Osteocyte (in vitro differentiated cells): ENCODE results near the gene LCNL1. TPM values are rescaled to one million over a fixed set of nuclear protein-coding genes. Genes with fewer than 3 reads are reported as not detected.
A peak's percentile ranks its signal among the peaks of the same experiment; 100 is the strongest.

Experiments
- DNase-seq: peaks from one replicate; pipeline ENCODE4 v3.0.0; 2021; ENCODE audit warnings: mixed read lengths; ENCODE audit not compliant: unreplicated experiment; ENCODE audit errors: extremely low spot score
- H3K27ac Mint-ChIP-seq: one replicate; pipeline ENCODE4 v1.8.0; 2021; ENCODE audit warnings: mild to moderate bottlenecking, mixed read lengths; ENCODE audit not compliant: unreplicated experiment
- H3K27me3 Mint-ChIP-seq: one replicate; pipeline ENCODE4 v1.8.0; 2021; ENCODE audit warnings: mixed read lengths; ENCODE audit not compliant: unreplicated experiment
- H3K36me3 Mint-ChIP-seq: one replicate; pipeline ENCODE4 v1.8.0; 2021; ENCODE audit warnings: mixed read lengths; ENCODE audit not compliant: unreplicated experiment
- H3K4me1 Mint-ChIP-seq: one replicate; pipeline ENCODE4 v1.8.0; 2021; ENCODE audit warnings: mixed read lengths; ENCODE audit not compliant: unreplicated experiment
- H3K4me3 Mint-ChIP-seq: one replicate; pipeline ENCODE4 v1.8.0; 2021; ENCODE audit warnings: mild to moderate bottlenecking, moderate library complexity, mixed read lengths; ENCODE audit not compliant: unreplicated experiment
- H3K9me3 Mint-ChIP-seq: one replicate; pipeline ENCODE4 v1.8.0; 2021; ENCODE audit warnings: mixed read lengths; ENCODE audit not compliant: unreplicated experiment
- CTCF ChIP-seq: fragments of 200-600 bp; sonication (generic); IDR thresholded peaks from 2 replicates; pipeline ENCODE4 v1.5.0; 2021; ENCODE audit warnings: antibody characterized with exemption, mild to moderate bottlenecking, moderate library complexity
- total RNA-seq: library from RNA; stranded (reverse); gene quantifications from 2 replicates; pipeline ENCODE4 v1.2.1, GENCODE V29; 2021

Gene LCNL1
- total RNA-seq, 1 donor from 2014 or later = 3.4 TPM

- H3K27me3 Mint-ChIP-seq = no peaks in the 10 kb centered on the region
- DNase-seq = no peak
- no peak overlapping the region for H3K4me3 Mint-ChIP-seq
- H3K27ac Mint-ChIP-seq = no peak overlapping the region
- no peaks in the 10 kb centered on the region for H3K36me3 Mint-ChIP-seq
- H3K4me1 Mint-ChIP-seq = peaks cover 4% of the 10 kb centered on the region
- TF ChIP-seq CTCF = no peak
- no peaks in the 10 kb centered on the region for H3K9me3 Mint-ChIP-seq
These were observed 7.1 kb upstream of the LCNL1 start for GRCh38 chr9:136975644-136976043.

GRCh38 chr9:136977223-136977622, 5.6 kb upstream of the LCNL1 start, which contains the start of gene PTGDS:
TSS of gene PTGDS (plus strand) at chr9:136977504. CDS start at chr9:136977579, 75 bp downstream.
- no peak for DNase-seq
- H3K9me3 Mint-ChIP-seq = no peaks in the 10 kb centered on the region
- H3K4me3 Mint-ChIP-seq = peak within 1 kb of the TSS; percentile 58
- H3K27ac Mint-ChIP-seq = no peak within 1 kb of the TSS
- H3K36me3 Mint-ChIP-seq = no peaks in the 10 kb centered on the region
- peaks cover 4% of the 10 kb centered on the region for H3K4me1 Mint-ChIP-seq
- no peaks in the 10 kb centered on the region for H3K27me3 Mint-ChIP-seq
- TF ChIP-seq CTCF = no peak

- TF ChIP-seq CTCF = no peak
- H3K4me1 Mint-ChIP-seq = peaks cover 4% of the 10 kb centered on the region
- H3K36me3 Mint-ChIP-seq = no peaks in the 10 kb centered on the region
- DNase-seq = no peak
- no peak overlapping the region for H3K27ac Mint-ChIP-seq
- H3K4me3 Mint-ChIP-seq = peak overlapping the region; percentile 58
- no peaks in the 10 kb centered on the region for H3K27me3 Mint-ChIP-seq
- H3K9me3 Mint-ChIP-seq = no peaks in the 10 kb centered on the region
These were observed 5.1 kb upstream of the LCNL1 start for GRCh38 chr9:136977649-136978072.

GRCh38 chr9:136978073-136978864, 4.5 kb upstream of the LCNL1 start:
- Mint-ChIP-seq H3K27ac (no peak overlapping the region), H3K36me3 (no peaks in the 10 kb centered on the region), H3K4me3 (peak overlapping the region; percentile 38), H3K27me3 (no peaks in the 10 kb centered on the region), H3K9me3 (no peaks in the 10 kb centered on the region), H3K4me1 (peaks cover 4% of the 10 kb centered on the region)
- DNase-seq = no peak
- no peak for TF ChIP-seq CTCF

- Mint-ChIP-seq H3K27me3 (no peaks in the 10 kb centered on the region), H3K36me3 (no peaks in the 10 kb centered on the region), H3K9me3 (no peaks in the 10 kb centered on the region), H3K4me1 (peaks cover 4% of the 10 kb centered on the region), H3K4me3 (no peak overlapping the region), H3K27ac (no peak overlapping the region)
- DNase-seq = no peak
- no peak for TF ChIP-seq CTCF
These were observed 3.8 kb upstream of the LCNL1 start for GRCh38 chr9:136978865-136979544.
